SK-N-SH treated with all-trans-retinoic acid at 6 μM for 48 hours (cell line): ENCODE data around the gene MOG.

ENCODE experiments used
- ATAC-seq: fragments of 200-7000 bp; cut with Tn5 transposase; 3 replicates; pipeline ENCODE4 v1.9.1; 2020; ENCODE audit warnings: mild to moderate bottlenecking, moderate library complexity
- ARNTL ChIP-seq: fragments of 450-650 bp; formaldehyde crosslinking; IDR thresholded peaks from 2 replicates; pipeline ENCODE4 v1.5.0; 2020; ENCODE audit warnings: low read depth, mild to moderate bottlenecking, moderate library complexity, borderline replicate concordance
- BACH2 ChIP-seq: fragments of 250-450 bp; sonication (Bioruptor Pico); IDR thresholded peaks from 2 replicates; pipeline ENCODE4 v1.9.0; 2021; ENCODE audit warnings: mild to moderate bottlenecking, borderline replicate concordance
- CREB5 ChIP-seq: fragments of 250-450 bp; sonication (Bioruptor Pico); IDR thresholded peaks from 2 replicates; pipeline ENCODE4 v1.5.1; 2020; ENCODE audit warnings: low read depth, mild to moderate bottlenecking, moderate library complexity
- CSDC2 ChIP-seq: fragments of 250-450 bp; sonication (Bioruptor Pico); IDR thresholded peaks from 2 replicates; pipeline ENCODE4 v1.5.0; 2020; ENCODE audit warnings: mild to moderate bottlenecking, moderate library complexity
- CSRNP3 ChIP-seq: fragments of 250-450 bp; sonication (Bioruptor Pico); IDR thresholded peaks from 2 replicates; pipeline ENCODE4 v1.5.1; 2021; ENCODE audit warnings: mild to moderate bottlenecking, moderate library complexity
- ESRRG ChIP-seq: fragments of 250-450 bp; sonication (Bioruptor Pico); IDR thresholded peaks from 2 replicates; pipeline ENCODE4 v1.6.1; 2021; ENCODE audit warnings: mild to moderate bottlenecking
- GLIS3 ChIP-seq: fragments of 250-450 bp; sonication (Bioruptor Pico); IDR thresholded peaks from 2 replicates; pipeline ENCODE4 v1.5.0; 2020; ENCODE audit warnings: mild to moderate bottlenecking, moderate library complexity
- ISL1 ChIP-seq: fragments of 250-450 bp; sonication (Bioruptor Pico); IDR thresholded peaks from 2 replicates; pipeline ENCODE4 v2.1.2; 2022; ENCODE audit warnings: mild to moderate bottlenecking, moderate library complexity
- OSR1 ChIP-seq: fragments of 250-450 bp; sonication (Bioruptor Pico); IDR thresholded peaks from 2 replicates; pipeline ENCODE4 v1.8.0; 2022; ENCODE audit warnings: moderate library complexity, mild to moderate bottlenecking, inconsistent platforms
- PATZ1 ChIP-seq: fragments of 250-450 bp; sonication (Bioruptor Pico); IDR thresholded peaks from 2 replicates; pipeline ENCODE4 v1.8.0; 2020; ENCODE audit warnings: mild to moderate bottlenecking, moderate library complexity, borderline replicate concordance
- PPARA ChIP-seq: fragments of 250-450 bp; sonication (Bioruptor Pico); IDR thresholded peaks from 2 replicates; pipeline ENCODE4 v1.5.0; 2020; ENCODE audit warnings: mild to moderate bottlenecking, borderline replicate concordance
- RARB ChIP-seq: fragments of 250-450 bp; sonication (Bioruptor Pico); IDR thresholded peaks from 2 replicates; pipeline ENCODE4 v1.8.0; 2021; ENCODE audit warnings: mild to moderate bottlenecking, moderate library complexity
- SNAI2 ChIP-seq: fragments of 250-450 bp; sonication (Bioruptor Pico); IDR thresholded peaks from 2 replicates; pipeline ENCODE4 v1.5.0; 2020; ENCODE audit warnings: mild to moderate bottlenecking, moderate library complexity
- TCF4 ChIP-seq: fragments of 250-450 bp; sonication (Bioruptor Pico); IDR thresholded peaks from 2 replicates; pipeline ENCODE4 v1.8.0; 2021; ENCODE audit warnings: mild to moderate bottlenecking, moderate library complexity, borderline replicate concordance
- TOX ChIP-seq: fragments of 250-450 bp; sonication (Bioruptor Pico); IDR thresholded peaks from 2 replicates; pipeline ENCODE4 v1.8.0; 2021; ENCODE audit warnings: mild to moderate bottlenecking, moderate library complexity, borderline replicate concordance
- ZFP3 ChIP-seq: fragments of 250-450 bp; sonication (Bioruptor Pico); IDR thresholded peaks from 2 replicates; pipeline ENCODE4 v1.5.0; 2020; ENCODE audit warnings: mild to moderate bottlenecking, moderate library complexity
- ZFP30 ChIP-seq: fragments of 450-650 bp; formaldehyde crosslinking; IDR thresholded peaks from 2 replicates; pipeline ENCODE4 v1.5.0; 2022; ENCODE audit warnings: mild to moderate bottlenecking, moderate library complexity
- ZNF565 ChIP-seq: fragments of 450-650 bp; formaldehyde crosslinking; conservative IDR thresholded peaks from 2 replicates; pipeline ENCODE4 v1.5.0; 2020; ENCODE audit warnings: low read depth, mild to moderate bottlenecking, moderate library complexity
- TF ChIP-seq, protein P1 (sequence below): fragments of 250-450 bp; sonication (Bioruptor Pico); IDR thresholded peaks from 2 replicates; pipeline ENCODE4 v1.5.0; 2020; ENCODE audit warnings: mild to moderate bottlenecking, moderate library complexity

The MOG gene

DNA sequence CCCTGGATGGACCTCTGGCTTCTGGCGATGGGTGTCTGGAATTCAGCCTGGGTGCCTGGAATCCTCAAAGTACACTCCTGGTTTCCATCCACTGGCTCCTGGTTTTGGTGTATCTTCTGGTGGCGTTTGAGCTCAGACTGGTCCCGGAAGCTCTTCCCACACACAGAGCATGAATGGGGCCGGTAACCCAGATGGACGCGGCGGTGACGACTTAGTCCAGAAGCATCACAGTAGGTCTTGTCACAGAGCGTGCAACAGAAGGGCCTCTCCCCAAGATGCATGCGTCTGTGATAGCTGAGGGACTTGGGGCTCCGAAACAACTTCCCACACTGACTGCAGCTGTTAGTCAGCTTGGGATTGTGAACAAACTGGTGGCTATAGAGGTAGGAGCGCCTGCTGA, 16.3 kb downstream of the MOG start:
- no peak for ATAC-seq
- TF ChIP-seq BACH2 (no peak), CREB5 (CRISPR knock-in tag) (no peak), CSRNP3 (CRISPR knock-in tag) (no peak), ISL1 (CRISPR knock-in tag) (no peak), SNAI2 (no peak), ZFP3 (CRISPR knock-in tag) (no peak), ARNTL (CRISPR knock-in tag) (no peak), CSDC2 (CRISPR knock-in tag) (no peak), PATZ1 (CRISPR knock-in tag) (no peak), OSR1 (CRISPR knock-in tag) (no peak), ZFP30 (no peak), GLIS3 (CRISPR knock-in tag) (no peak), TOX (CRISPR knock-in tag) (no peak), RARB (CRISPR knock-in tag) (no peak)
- TF ChIP-seq, protein P1, sequence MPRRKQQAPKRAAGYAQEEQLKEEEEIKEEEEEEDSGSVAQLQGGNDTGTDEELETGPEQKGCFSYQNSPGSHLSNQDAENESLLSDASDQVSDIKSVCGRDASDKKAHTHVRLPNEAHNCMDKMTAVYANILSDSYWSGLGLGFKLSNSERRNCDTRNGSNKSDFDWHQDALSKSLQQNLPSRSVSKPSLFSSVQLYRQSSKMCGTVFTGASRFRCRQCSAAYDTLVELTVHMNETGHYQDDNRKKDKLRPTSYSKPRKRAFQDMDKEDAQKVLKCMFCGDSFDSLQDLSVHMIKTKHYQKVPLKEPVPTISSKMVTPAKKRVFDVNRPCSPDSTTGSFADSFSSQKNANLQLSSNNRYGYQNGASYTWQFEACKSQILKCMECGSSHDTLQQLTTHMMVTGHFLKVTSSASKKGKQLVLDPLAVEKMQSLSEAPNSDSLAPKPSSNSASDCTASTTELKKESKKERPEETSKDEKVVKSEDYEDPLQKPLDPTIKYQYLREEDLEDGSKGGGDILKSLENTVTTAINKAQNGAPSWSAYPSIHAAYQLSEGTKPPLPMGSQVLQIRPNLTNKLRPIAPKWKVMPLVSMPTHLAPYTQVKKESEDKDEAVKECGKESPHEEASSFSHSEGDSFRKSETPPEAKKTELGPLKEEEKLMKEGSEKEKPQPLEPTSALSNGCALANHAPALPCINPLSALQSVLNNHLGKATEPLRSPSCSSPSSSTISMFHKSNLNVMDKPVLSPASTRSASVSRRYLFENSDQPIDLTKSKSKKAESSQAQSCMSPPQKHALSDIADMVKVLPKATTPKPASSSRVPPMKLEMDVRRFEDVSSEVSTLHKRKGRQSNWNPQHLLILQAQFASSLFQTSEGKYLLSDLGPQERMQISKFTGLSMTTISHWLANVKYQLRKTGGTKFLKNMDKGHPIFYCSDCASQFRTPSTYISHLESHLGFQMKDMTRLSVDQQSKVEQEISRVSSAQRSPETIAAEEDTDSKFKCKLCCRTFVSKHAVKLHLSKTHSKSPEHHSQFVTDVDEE (CRISPR knock-in tag), result no peak
- TF ChIP-seq, all 23 proteins: peak for 0

DNA sequence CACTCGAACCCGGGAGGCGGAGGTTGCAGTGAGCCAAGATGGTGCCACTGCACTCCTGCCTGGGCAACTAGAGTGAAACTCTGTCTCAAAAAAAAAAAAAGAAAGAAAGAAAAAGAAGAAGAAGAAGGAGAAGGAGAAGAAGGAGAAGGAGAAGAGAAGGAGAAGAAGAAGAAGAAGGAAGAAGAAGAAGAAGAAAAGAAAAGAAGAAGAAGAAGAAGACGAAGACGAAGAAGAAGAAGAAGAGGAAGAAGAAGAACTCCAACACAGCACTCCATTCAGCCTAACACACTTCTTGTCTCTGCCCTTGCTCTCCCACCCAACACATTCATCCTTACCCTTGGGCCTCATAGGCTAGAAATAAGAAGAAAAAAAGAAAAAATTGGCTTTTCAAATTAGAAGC, 17.1 kb downstream of the MOG start:
- no peak for ATAC-seq
- TF ChIP-seq SNAI2, result no peak
- TF ChIP-seq, protein P1 (CRISPR knock-in tag), result no peak
- TF ChIP-seq CSRNP3 (CRISPR knock-in tag), result no peak
- TF ChIP-seq ESRRG (CRISPR knock-in tag), result no peak
- no peak for TF ChIP-seq ISL1 (CRISPR knock-in tag)
- no peak for TF ChIP-seq ZFP3 (CRISPR knock-in tag)
- no peak for TF ChIP-seq TOX (CRISPR knock-in tag)
- no peak for TF ChIP-seq TCF4 (CRISPR knock-in tag)
- no peak for TF ChIP-seq ZNF565 (CRISPR knock-in tag)

DNA sequence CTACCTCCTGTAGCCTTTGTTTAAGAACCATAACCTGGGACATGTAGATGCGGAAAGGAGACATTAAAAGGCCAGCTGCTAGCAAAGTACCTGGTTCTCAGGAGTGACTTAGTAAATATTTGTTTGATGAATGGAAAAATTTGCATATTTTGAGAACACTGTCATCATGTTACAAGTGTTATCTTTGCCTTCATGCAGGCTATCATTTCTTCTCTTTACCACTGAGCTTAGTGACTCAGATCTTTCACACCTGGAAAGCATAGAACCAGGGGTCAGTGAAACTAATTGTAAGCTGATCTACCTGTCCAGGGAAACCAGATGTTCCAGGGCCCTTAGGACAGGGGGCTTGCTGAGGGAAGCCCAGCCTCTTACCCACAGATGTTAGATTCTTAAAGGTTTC, 18.7 kb downstream of the MOG start:
- ATAC-seq, result no peak
- no peak for TF ChIP-seq ISL1 (CRISPR knock-in tag)
- TF ChIP-seq CSRNP3 (CRISPR knock-in tag), result no peak
- TF ChIP-seq RARB (CRISPR knock-in tag), result no peak
- TF ChIP-seq SNAI2, result no peak
- TF ChIP-seq TCF4 (CRISPR knock-in tag), result no peak
- TF ChIP-seq PATZ1 (CRISPR knock-in tag), result no peak
- TF ChIP-seq ESRRG (CRISPR knock-in tag), result no peak
- no peak for TF ChIP-seq PPARA (CRISPR knock-in tag)
